Measurements from ENCODE around the gene ABCB1. TPM values are rescaled to one million over a fixed set of nuclear protein-coding genes. Genes with fewer than 3 reads are reported as not detected.

ABCB1 gene
- total and polyA plus RNA-seq, 2 of the 8 experiments (the other 6 are each of a cell fraction or from before 2014, with no cell fraction given): 0.51 to 1.2 TPM

- no peak for TF ChIP-seq ATF3 (IDR thresholded peaks at IDR 0.05; ENCODE audit: insufficient read depth, low read depth, low read length)
Observed at GRCh38 chr7:87591211-87591610, 9.5 kb downstream of the ABCB1 start (continued).

- no peaks in the 10 kb centered on the region for H3K27me3 ChIP-seq (replicated peaks in 1 of 4; ENCODE audit: control insufficient read depth in 3 of 4, extremely low read depth in 1 of 4, insufficient read depth in 3 of 4, low read length in 3 of 4)
- no peak overlapping the region for H3K56ac ChIP-seq (replicated peaks; ENCODE audit: insufficient read length, low read depth, low read length)
- no peak overlapping the region for H2BK20ac ChIP-seq (ENCODE audit: low read length)
- ChIA-PET POLR2A (ENCODE audit: partially characterized antibody) (no interaction called here), CTCF (ENCODE audit: partially characterized antibody) (no interaction called here)
- no peaks in the 10 kb centered on the region for H3K36me3 ChIP-seq (ENCODE audit: control insufficient read depth in 2 of 4, insufficient read depth in 4 of 4, low read length in 3 of 4)
- H2AFZ ChIP-seq (ENCODE audit: low read length): no peak overlapping the region
- no peak overlapping the region for H2AK5ac ChIP-seq (ENCODE audit: low read depth, low read length)
- H3K4me1 ChIP-seq (replicated peaks in 1 of 4; ENCODE audit: control insufficient read depth in 3 of 4, insufficient read depth in 4 of 4, low read length in 3 of 4): no peaks in the 10 kb centered on the region
- no peaks in the 10 kb centered on the region for H3K9me3 ChIP-seq (ENCODE audit: insufficient read depth in 2 of 2, low read depth in 1 of 2, low read length in 1 of 2)
- no peak overlapping the region for H3K14ac ChIP-seq (ENCODE audit: insufficient read length)
- FAIRE-seq: no peak
- H2BK15ac ChIP-seq (ENCODE audit: low read length): no peak overlapping the region
- no peak overlapping the region for H2BK12ac ChIP-seq (ENCODE audit: low read depth, low read length)
- no peaks in the 10 kb centered on the region for H4K20me1 ChIP-seq (replicated peaks in 1 of 2; ENCODE audit: control insufficient read depth in 1 of 2, insufficient read depth in 2 of 2, low read length in 2 of 2)
- H3K18ac ChIP-seq (ENCODE audit: extremely low read depth, low read length): no peak overlapping the region
- no peak overlapping the region for H4K5ac ChIP-seq (ENCODE audit: insufficient read length, low read depth, low read length)
- H3K79me2 ChIP-seq (ENCODE audit: control insufficient read depth in 1 of 2, insufficient read depth in 2 of 2, low read length in 2 of 2): no peaks in the 10 kb centered on the region
- no peak overlapping the region for H3K23ac ChIP-seq (ENCODE audit: insufficient read length)
- H3K23me2 ChIP-seq (ENCODE audit: low read depth, low read length): no peaks in the 10 kb centered on the region
- DNase-seq (ENCODE audit: low read depth in 1 of 2, low spot score in 2 of 2): no peak
- no peak overlapping the region for H3K4me2 ChIP-seq (ENCODE audit: insufficient read depth in 1 of 2, low read depth in 2 of 2, low read length in 2 of 2)
- H4K91ac ChIP-seq (replicated peaks; ENCODE audit: insufficient read length, low read length): no peak overlapping the region
- H2BK5ac ChIP-seq (ENCODE audit: low read depth, low read length): no peak overlapping the region
- no peak overlapping the region for H3K9ac ChIP-seq (replicated peaks in 1 of 4; ENCODE audit: extremely low read depth in 1 of 4, low read depth in 3 of 4, low read length in 3 of 4)
- H3K27ac ChIP-seq (ENCODE audit: low read depth, low read length): no peak overlapping the region
- H3K79me1 ChIP-seq (ENCODE audit: low read depth, low read length): no peaks in the 10 kb centered on the region
- H3K4me3 ChIP-seq (ENCODE audit: extremely low read depth in 1 of 4, insufficient read depth in 2 of 4, low read depth in 3 of 4, low read length in 4 of 4): no peak overlapping the region
- no peak overlapping the region for H3K4ac ChIP-seq (replicated peaks; ENCODE audit: insufficient read length, low read depth, low read length)
- H2BK120ac ChIP-seq (replicated peaks; ENCODE audit: low read depth, low read length): no peak overlapping the region
- no peak overlapping the region for H4K8ac ChIP-seq (ENCODE audit: extremely low read depth, insufficient read depth, low read length)
- no peak for TF ChIP-seq RNF2 (IDR thresholded peaks at IDR 0.05; ENCODE audit: borderline replicate concordance, low read depth, low read length, missing control alignments, poor library complexity, severe bottlenecking)
- TF ChIP-seq POU5F1 (IDR thresholded peaks at IDR 0.05; ENCODE audit: low read depth, low read length): no peak
- TF ChIP-seq POLR2A (IDR thresholded peaks at IDR 0.05; ENCODE audit: control extremely low read depth in 1 of 2, low read depth in 2 of 2, low read length in 2 of 2): no peak
- no peak for TF ChIP-seq ATF3 (IDR thresholded peaks at IDR 0.05; ENCODE audit: insufficient read depth, low read depth, low read length)
- TF ChIP-seq FOSL1 (IDR thresholded peaks at IDR 0.05; ENCODE audit: insufficient read depth, low read depth, low read length): no peak
- no peak for TF ChIP-seq ASH2L (IDR thresholded peaks at IDR 0.05; ENCODE audit: low read length)
- no peak for TF ChIP-seq CTBP2 (IDR thresholded peaks at IDR 0.05; ENCODE audit: borderline replicate concordance, insufficient read depth, insufficient read length, low read length)
- TF ChIP-seq EP300 (IDR thresholded peaks at IDR 0.05; ENCODE audit: borderline replicate concordance in 1 of 2, low read depth in 2 of 2, low read length in 2 of 2): no peak
- TF ChIP-seq YY1 (IDR thresholded peaks at IDR 0.05; ENCODE audit: low read depth, low read length): no peak
- TF ChIP-seq GTF2F1 (IDR thresholded peaks at IDR 0.05; ENCODE audit: borderline replicate concordance, low read depth, low read length): no peak
- no peak for TF ChIP-seq NANOG (IDR thresholded peaks at IDR 0.05; ENCODE audit: insufficient read depth, low read depth, low read length, poor library complexity, severe bottlenecking)
- TF ChIP-seq SIX5 (IDR thresholded peaks at IDR 0.05; ENCODE audit: low read depth, low read length): no peak
Observed at GRCh38 chr7:87590578-87590977, 10.1 kb downstream of the ABCB1 start.
